HepG2 (cell line): ENCODE data around the gene ITGAE. TPM values are rescaled to one million over a fixed set of nuclear protein-coding genes. Genes with fewer than 3 reads are reported as not detected.
A peak's percentile ranks its signal among the peaks of the same experiment; 100 is the strongest.

ENCODE experiments used
- CCAR2 ChIP-seq: fragments of 200-400 bp; formaldehyde crosslinking; optimal IDR thresholded peaks from 2 replicates; pipeline ENCODE3; 2018; ENCODE audit warnings: low read depth, mild to moderate bottlenecking, low read length, moderate library complexity
- KDM2A ChIP-seq: sonication (generic); formaldehyde crosslinking; IDR thresholded peaks from 2 replicates; pipeline ENCODE4 v1.4.0; 2020; ENCODE audit warnings: low read depth, missing genetic modification reagents, borderline replicate concordance
- MED8 ChIP-seq: sonication (generic); formaldehyde crosslinking; IDR thresholded peaks from 2 replicates; pipeline ENCODE4 v1.8.1; 2023; ENCODE audit warnings: mild to moderate bottlenecking, missing genetic modification reagents; ENCODE audit not compliant: insufficient replicate concordance
- NRL ChIP-seq: sonication (generic); formaldehyde crosslinking; IDR thresholded peaks from 2 replicates; pipeline ENCODE4 v1.5.0; 2020; ENCODE audit warnings: missing genetic modification reagents, mild to moderate bottlenecking, moderate library complexity, borderline replicate concordance
- PAWR ChIP-seq: sonication (generic); formaldehyde crosslinking; IDR thresholded peaks from 2 replicates; pipeline ENCODE4 v1.4.0; 2020; ENCODE audit warnings: missing genetic modification reagents, mild to moderate bottlenecking, borderline replicate concordance
- SMC3 ChIP-seq: IDR thresholded peaks from 2 replicates; pipeline ENCODE4 v1.6.1; 2011; ENCODE audit warnings: low read length, improper control_type of control experiment
- SNAPC2 ChIP-seq: sonication (generic); formaldehyde crosslinking; IDR thresholded peaks from 2 replicates; pipeline ENCODE4 v1.8.1; 2022; ENCODE audit warnings: mild to moderate bottlenecking, missing genetic modification reagents
- SP5 ChIP-seq: IDR thresholded peaks from 2 replicates; pipeline ENCODE4 v1.6.1; 2016; ENCODE audit warnings: low read depth, borderline replicate concordance
- XRCC5 ChIP-seq: fragments of 200-400 bp; formaldehyde crosslinking; optimal IDR thresholded peaks from 2 replicates; pipeline ENCODE3; 2017; ENCODE audit warnings: mild to moderate bottlenecking, low read length
- YEATS4 ChIP-seq: sonication (generic); formaldehyde crosslinking; IDR thresholded peaks from 2 replicates; pipeline ENCODE4 v1.4.0; 2020; ENCODE audit warnings: missing genetic modification reagents, borderline replicate concordance
- ZNF607 ChIP-seq: sonication (generic); formaldehyde crosslinking; IDR thresholded peaks from 2 replicates; pipeline ENCODE4 v1.5.1; 2020; ENCODE audit warnings: missing genetic modification reagents, mild to moderate bottlenecking, borderline replicate concordance
- ZNF713 ChIP-seq: sonication (generic); formaldehyde crosslinking; IDR thresholded peaks from 2 replicates; pipeline ENCODE4 v1.4.0; 2020; ENCODE audit warnings: mild to moderate bottlenecking, missing genetic modification reagents
- polyA plus RNA-seq, 8 experiments: library from polyadenylated mRNA; depleted of rRNA in 3 of 8; stranded (reverse) in 7 of 8; unstranded in 1 of 8; fragments of >200 nt; fragmentation: Illumina TruSeq in 4 of 8; extraction: Trizol in 4 of 8; gene quantifications; 2 replicates each; pipeline versions ENCODE4 v1.2.1 to v1.2.3, GENCODE V29; 2011 to 2016; ENCODE audit warnings: low read depth in 4 of 8, missing spikeins in 1 of 8, mixed read lengths in 1 of 8; ENCODE audit not compliant: insufficient read depth in 1 of 8
- total RNA-seq, 5 experiments: library from RNA; depleted of rRNA; stranded (reverse); fragments of >200 nt; fragmentation: Illumina TruSeq; extraction: Trizol; gene quantifications; 2 replicates each; pipeline ENCODE4 v1.2.3, GENCODE V29; 2016; ENCODE audit warnings: low read depth in 1 of 5
- TF ChIP-seq, protein P1 (sequence below), 2 experiments: sonication (generic) in 1 of 2; formaldehyde crosslinking in 1 of 2; IDR thresholded peaks; 2 replicates each; pipeline versions ENCODE4 v1.4.0 to v1.6.1; 2018 to 2020; ENCODE audit warnings: missing genetic modification reagents in 2 of 2, borderline replicate concordance in 1 of 2, low read depth in 1 of 2, mild to moderate bottlenecking in 1 of 2, missing biosample characterization in 1 of 2

ITGAE gene
- total and polyA plus RNA-seq, 2 of the 13 experiments (the other 11 are each of a cell fraction or from before 2014, with no cell fraction given) = 42.3 to 49.0 TPM

DNA sequence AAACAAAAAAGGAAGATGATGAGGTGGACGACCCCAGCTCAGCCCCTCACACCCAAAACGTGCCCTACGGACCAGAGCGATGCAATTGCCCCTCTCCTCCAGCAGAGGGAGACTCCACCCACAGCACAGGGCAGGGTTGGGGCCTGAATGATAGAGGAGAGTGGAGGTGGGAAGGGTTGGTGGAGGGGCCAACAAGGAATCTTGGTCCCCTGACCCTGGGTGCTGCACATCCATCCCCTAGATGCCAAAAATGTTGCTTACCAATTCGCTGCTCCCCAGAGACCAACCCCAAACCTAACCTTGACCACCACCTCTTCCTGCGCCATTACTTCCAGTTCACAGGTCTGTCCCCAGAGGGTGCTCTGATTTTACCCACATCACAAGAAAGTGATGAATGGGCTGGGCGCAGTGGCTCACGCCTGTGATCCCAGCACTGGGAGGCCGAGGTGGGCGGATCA lies 117.9 kb downstream of the ITGAE start (continued):
- no peak for TF ChIP-seq ZNF713
- peak; percentile 34; the same call in 1 of the 2 replicates for TF ChIP-seq KDM2A
- TF ChIP-seq PAWR (CRISPR knock-in tag) = no peak
- no peak for TF ChIP-seq ZNF607 (CRISPR knock-in tag)
- TF ChIP-seq, protein P1, sequence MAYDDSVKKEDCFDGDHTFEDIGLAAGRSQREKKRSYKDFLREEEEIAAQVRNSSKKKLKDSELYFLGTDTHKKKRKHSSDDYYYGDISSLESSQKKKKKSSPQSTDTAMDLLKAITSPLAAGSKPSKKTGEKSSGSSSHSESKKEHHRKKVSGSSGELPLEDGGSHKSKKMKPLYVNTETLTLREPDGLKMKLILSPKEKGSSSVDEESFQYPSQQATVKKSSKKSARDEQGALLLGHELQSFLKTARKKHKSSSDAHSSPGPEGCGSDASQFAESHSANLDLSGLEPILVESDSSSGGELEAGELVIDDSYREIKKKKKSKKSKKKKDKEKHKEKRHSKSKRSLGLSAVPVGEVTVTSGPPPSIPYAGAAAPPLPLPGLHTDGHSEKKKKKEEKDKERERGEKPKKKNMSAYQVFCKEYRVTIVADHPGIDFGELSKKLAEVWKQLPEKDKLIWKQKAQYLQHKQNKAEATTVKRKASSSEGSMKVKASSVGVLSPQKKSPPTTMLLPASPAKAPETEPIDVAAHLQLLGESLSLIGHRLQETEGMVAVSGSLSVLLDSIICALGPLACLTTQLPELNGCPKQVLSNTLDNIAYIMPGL (CRISPR knock-in tag; IDR thresholded peaks at IDR 0.05; ENCODE audit: borderline replicate concordance in 1 of 2, low read depth in 1 of 2) = 0 out of 4 replicates have a peak, but pooled peaks of 1 of the 2 experiments have one; percentile 29
- no peak for TF ChIP-seq MED8 (CRISPR knock-in tag)
- no peak for TF ChIP-seq YEATS4 (CRISPR knock-in tag)
- TF ChIP-seq SP5 = no peak
- TF ChIP-seq SMC3 = peak; percentile 47; the same call in 1 of the 2 replicates
- no peak for TF ChIP-seq SNAPC2
- TF ChIP-seq XRCC5 = peak; percentile 27
- no peak for TF ChIP-seq CCAR2
- no peak for TF ChIP-seq NRL (CRISPR knock-in tag)
